Measurements from ENCODE around the gene MBD6.
A peak's percentile ranks its signal among the peaks of the same experiment; 100 is the strongest.
"Not testable (repeated sequence)": the region's sequence is repeated elsewhere in the genome, so short reads cannot be mapped to it uniquely, and the experiment has no call there.

Gene MBD6

DNA sequence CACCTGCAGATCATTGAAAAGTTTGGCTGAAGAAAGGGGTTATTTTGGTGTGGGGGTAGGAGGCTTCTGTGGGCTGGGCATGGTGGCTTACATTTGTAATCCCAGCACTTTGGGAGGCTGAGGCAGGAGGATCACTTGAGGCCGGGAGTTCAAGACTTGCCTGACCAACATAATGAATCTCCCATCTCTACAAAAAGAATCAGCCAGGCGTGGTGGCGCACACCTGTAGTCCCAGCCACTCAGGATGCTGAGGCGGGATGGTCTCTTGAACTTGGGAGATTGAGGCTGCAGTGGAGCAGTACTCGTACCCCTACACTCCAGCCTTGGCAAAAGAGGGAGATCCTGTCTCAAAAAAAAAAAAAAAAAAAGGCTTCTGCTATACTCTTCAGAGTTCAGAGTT is 9.4 kb upstream of the MBD6 start:
- H3K36me3 Mint-ChIP-seq (ENCODE audit: insufficient read depth), result peaks cover 56% of the 10 kb centered on the region
- no peaks in the 10 kb centered on the region for H3K9me3 Mint-ChIP-seq
- no peak overlapping the region for H3K4me3 Mint-ChIP-seq
- DNase-seq (ENCODE audit: low spot score in 2 of 2) (no peak), ATAC-seq (replicated peaks; ENCODE audit: extremely low read depth, poor library complexity, severe bottlenecking) (no peak)
- H3K27ac Mint-ChIP-seq (ENCODE audit: low read depth), result peak overlapping the region; percentile 65
- H3K27me3 Mint-ChIP-seq, result no peaks in the 10 kb centered on the region
- peaks cover 8% of the 10 kb centered on the region for H3K4me1 Mint-ChIP-seq

DNA sequence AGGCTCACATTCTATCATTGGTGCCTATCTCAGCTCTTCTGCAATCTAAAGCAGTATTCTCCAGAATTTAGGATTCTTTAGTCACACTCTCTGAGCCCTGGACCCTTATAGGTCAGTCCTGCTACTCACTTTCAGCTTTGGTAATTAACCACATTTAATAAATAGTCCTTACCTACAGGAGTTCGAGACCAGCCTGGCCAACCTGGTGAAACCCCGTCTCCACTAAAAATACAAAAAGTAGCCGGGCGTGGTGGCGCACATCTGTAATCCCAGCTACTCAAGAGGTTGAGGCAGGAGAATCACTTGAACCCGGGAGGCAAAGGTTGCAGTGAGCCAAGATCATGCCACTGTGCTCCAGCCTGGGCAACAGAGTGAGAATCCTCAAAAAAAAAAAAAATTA is 8.9 kb upstream of the MBD6 start:
- Mint-ChIP-seq H3K36me3 (ENCODE audit: insufficient read depth) (peaks cover 60% of the 10 kb centered on the region), H3K4me1 (peaks cover 12% of the 10 kb centered on the region)
- H3K9me3 Mint-ChIP-seq; H3K27me3 Mint-ChIP-seq; ATAC-seq (replicated peaks; ENCODE audit: extremely low read depth, poor library complexity, severe bottlenecking); DNase-seq (ENCODE audit: low spot score in 2 of 2); H3K27ac Mint-ChIP-seq (ENCODE audit: low read depth); H3K4me3 Mint-ChIP-seq: not testable (repeated sequence)

DNA sequence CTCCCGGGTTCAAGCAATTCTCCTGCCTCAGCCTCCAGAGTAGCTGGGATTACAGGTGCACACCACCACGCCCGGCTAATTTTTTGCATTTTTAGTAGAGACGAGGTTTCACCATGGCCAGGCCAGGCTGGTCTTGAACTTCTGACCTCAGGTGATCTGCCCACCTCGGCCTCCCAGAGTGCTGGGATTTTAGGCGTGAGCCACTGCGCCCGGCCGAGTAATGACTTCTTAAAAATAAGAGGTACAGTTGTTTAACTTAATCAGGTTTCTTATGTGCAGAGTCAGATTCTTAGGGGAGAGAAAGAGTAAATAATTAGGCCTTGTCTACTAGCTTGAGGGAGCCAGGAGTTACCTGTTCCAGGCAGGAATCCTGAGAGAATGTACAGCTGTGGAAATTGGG is 8.4 kb upstream of the MBD6 start:
- peaks cover 66% of the 10 kb centered on the region for H3K36me3 Mint-ChIP-seq (ENCODE audit: insufficient read depth)
- not testable (repeated sequence) for H3K9me3 Mint-ChIP-seq; ATAC-seq (replicated peaks; ENCODE audit: extremely low read depth, poor library complexity, severe bottlenecking); H3K27me3 Mint-ChIP-seq; H3K27ac Mint-ChIP-seq (ENCODE audit: low read depth); H3K4me3 Mint-ChIP-seq; DNase-seq (ENCODE audit: low spot score in 2 of 2)
- H3K4me1 Mint-ChIP-seq, result peaks cover 18% of the 10 kb centered on the region

DNA sequence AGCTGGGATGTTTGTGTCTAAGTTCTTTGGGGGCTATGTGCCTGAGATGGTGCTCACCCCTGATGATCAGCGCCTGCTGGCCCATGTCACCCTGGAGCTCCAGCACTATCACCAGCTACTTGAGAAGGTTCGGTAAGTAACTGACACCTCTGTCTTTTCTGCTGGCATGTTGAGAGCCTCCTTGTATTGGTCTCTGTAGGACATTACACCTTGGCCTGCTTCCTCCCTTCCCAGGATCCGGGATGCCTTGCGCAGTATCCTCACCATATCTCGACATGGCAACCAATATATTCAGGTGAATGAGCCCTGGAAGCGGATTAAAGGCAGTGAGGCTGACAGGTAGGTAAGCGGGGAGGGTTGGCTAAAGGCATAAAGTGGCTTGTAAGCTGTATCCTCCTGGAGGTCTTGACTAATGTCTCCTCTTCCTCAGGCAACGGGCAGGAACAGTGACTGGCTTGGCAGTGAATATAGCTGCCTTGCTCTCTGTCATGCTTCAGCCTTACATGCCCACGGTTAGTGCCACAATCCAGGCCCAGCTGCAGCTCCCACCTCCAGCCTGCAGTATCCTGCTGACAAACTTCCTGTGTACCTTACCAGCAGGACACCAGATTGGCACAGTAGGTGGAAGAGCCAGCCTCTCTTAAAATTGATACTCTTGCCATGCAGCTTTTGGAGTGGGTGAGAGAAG is 7.8 kb upstream of the MBD6 start:
- Mint-ChIP-seq H3K4me1 (peaks cover 24% of the 10 kb centered on the region), H3K4me3 (no peak overlapping the region), H3K36me3 (ENCODE audit: insufficient read depth) (peaks cover 62% of the 10 kb centered on the region), H3K27me3 (no peaks in the 10 kb centered on the region), H3K27ac (ENCODE audit: low read depth) (no peak overlapping the region), H3K9me3 (no peaks in the 10 kb centered on the region)
- ATAC-seq (replicated peaks; ENCODE audit: extremely low read depth, poor library complexity, severe bottlenecking), result no peak
- DNase-seq (ENCODE audit: low spot score in 2 of 2), result no peak

DNA sequence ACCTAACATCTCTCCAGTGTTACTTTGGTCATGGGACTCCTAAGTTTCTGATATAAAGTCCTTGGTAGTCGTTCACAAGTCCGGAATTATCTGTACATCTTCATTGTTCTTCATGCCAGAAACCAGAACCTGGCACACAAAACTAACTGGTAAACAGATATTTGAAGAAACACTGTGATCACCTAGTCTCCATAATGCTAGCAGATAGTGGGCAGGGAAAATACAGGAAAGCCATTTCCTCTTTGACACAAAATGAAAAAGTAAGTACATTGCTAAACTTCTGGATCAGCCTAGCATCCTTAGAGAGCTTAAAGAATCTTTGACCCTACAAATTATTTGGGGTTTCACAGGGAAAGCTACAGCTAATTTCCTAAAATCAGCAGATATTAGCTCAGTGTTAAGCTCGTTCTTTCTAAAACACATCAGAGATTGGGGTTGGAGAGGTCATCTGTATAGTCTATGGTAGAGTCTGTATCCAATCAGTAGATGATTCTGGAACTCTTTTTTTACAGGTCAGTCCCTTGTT is 7.2 kb upstream of the MBD6 start:
- Mint-ChIP-seq H3K9me3 (no peaks in the 10 kb centered on the region), H3K4me1 (peaks cover 24% of the 10 kb centered on the region), H3K36me3 (ENCODE audit: insufficient read depth) (peaks cover 65% of the 10 kb centered on the region), H3K27me3 (no peaks in the 10 kb centered on the region), H3K27ac (ENCODE audit: low read depth) (peak overlapping the region; percentile 24), H3K4me3 (no peak overlapping the region)
- ATAC-seq (replicated peaks; ENCODE audit: extremely low read depth, poor library complexity, severe bottlenecking) (no peak), DNase-seq (ENCODE audit: low spot score in 2 of 2) (no peak)

DNA sequence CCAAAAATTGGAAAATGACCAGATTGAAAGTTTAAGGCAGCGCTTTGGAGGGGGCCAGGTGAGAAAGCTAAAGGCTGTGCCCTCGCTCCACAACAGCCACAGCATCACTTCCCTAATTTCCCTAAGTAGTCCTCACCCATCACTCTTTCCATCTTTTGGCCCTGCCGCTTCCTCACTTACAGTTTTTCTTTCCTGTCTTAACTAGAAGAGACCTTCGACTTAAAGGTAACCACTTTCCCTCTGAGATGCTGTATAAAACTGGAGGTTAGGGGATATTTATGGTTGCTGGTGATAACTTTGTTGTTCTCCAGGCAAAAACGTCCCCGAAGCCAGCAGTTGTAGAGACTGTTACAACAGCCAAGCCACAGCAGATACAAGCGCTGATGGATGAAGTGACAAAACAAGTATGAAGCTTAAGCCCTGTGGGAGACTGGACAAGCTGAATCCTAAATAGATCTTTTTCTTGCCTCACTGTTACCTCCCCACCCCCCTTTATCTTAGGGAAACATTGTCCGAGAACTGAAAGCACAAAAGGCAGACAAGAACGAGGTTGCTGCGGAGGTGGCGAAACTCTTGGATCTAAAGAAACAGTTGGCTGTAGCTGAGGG is 6.6 kb upstream of the MBD6 start:
- no peak for DNase-seq (ENCODE audit: low spot score in 2 of 2)
- ATAC-seq (replicated peaks; ENCODE audit: extremely low read depth, poor library complexity, severe bottlenecking), result no peak
- Mint-ChIP-seq H3K9me3 (no peaks in the 10 kb centered on the region), H3K27me3 (no peaks in the 10 kb centered on the region), H3K36me3 (ENCODE audit: insufficient read depth) (peaks cover 67% of the 10 kb centered on the region), H3K4me1 (peaks cover 24% of the 10 kb centered on the region), H3K4me3 (no peak overlapping the region), H3K27ac (ENCODE audit: low read depth) (peak overlapping the region; percentile 24)

DNA sequence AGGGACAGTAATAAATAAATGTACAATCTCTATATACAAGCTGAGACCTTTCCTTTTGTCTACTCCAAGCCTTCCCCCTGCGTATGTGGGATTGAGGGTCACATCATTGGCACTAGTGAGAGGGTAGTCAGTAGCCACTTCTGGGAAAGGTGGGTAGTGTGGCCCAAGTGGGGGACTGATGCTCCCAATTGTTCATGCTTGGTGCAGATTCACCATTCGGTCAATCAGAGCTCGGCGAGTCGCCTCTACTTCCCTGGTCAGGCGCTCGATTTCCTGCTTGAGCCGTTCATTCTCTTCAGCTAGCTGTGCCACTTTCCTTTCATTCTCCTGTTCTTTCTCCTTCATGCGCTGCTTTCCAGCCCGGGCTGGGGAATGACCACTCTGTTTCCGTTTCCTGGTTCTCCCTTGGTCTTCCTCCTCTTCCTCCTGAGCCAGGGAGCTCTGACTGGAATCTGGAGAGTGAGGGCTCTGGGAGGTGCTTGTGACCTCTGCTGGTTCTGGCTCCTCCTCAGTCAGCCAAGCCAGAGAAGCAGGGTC is 5.9 kb upstream of the MBD6 start:
- Mint-ChIP-seq H3K4me1 (peaks cover 28% of the 10 kb centered on the region), H3K9me3 (no peaks in the 10 kb centered on the region), H3K36me3 (ENCODE audit: insufficient read depth) (peaks cover 70% of the 10 kb centered on the region), H3K4me3 (no peak overlapping the region), H3K27ac (ENCODE audit: low read depth) (no peak overlapping the region), H3K27me3 (no peaks in the 10 kb centered on the region)
- DNase-seq (ENCODE audit: low spot score in 2 of 2), result no peak
- ATAC-seq (replicated peaks; ENCODE audit: extremely low read depth, poor library complexity, severe bottlenecking), result no peak

DNA sequence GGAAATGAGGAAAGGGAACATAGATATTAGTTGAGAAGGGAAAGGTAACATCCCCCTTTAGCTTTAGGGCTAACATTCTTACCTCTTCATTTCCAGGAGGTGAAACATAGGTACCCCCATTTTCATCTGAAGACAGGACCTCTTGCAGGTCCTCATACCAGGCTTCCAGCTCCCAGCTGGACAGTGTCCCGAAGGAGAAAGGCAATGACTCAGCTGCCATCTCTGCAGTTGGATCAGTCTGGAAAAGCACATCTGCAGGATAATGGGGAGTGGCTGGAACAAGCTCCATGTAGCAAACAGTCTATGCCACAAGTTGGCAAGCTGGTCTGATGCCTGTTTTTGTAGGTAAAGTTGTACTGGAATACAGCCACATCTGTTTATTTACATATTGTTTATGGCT is 5.4 kb upstream of the MBD6 start:
- peaks cover 33% of the 10 kb centered on the region for H3K4me1 Mint-ChIP-seq
- ATAC-seq (replicated peaks; ENCODE audit: extremely low read depth, poor library complexity, severe bottlenecking), result no peak
- H3K9me3 Mint-ChIP-seq, result no peaks in the 10 kb centered on the region
- DNase-seq (ENCODE audit: low spot score in 2 of 2), result no peak
- H3K4me3 Mint-ChIP-seq, result no peak overlapping the region
- H3K27ac Mint-ChIP-seq (ENCODE audit: low read depth), result peak overlapping the region; percentile 99
- no peaks in the 10 kb centered on the region for H3K27me3 Mint-ChIP-seq
- peaks cover 72% of the 10 kb centered on the region for H3K36me3 Mint-ChIP-seq (ENCODE audit: insufficient read depth)

DNA sequence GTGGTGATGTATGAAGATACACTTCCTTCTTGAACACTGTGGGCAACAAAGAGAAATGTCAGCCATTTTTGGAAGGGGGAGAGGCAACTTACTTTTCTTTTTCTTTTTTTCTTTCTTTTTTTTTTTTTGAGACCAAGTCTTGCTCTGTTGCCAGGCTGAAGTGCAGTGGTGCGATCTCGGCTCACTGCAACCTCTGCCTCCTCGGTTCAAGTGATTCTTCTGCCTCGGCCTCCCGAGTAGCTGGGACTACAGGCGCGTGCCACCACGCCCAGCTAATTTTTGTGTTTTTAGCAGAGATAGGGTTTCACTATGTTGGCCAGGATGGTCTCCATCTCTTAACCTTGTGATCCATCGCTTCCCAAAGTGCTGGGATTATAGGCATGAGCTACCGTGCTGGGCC is 4.9 kb upstream of the MBD6 start:
- H3K4me3 Mint-ChIP-seq; ATAC-seq (replicated peaks; ENCODE audit: extremely low read depth, poor library complexity, severe bottlenecking); DNase-seq (ENCODE audit: low spot score in 2 of 2); H3K9me3 Mint-ChIP-seq; H3K27me3 Mint-ChIP-seq: not testable (repeated sequence)
- Mint-ChIP-seq H3K27ac (ENCODE audit: low read depth) (peak overlapping the region; percentile 99), H3K36me3 (ENCODE audit: insufficient read depth) (peaks cover 70% of the 10 kb centered on the region), H3K4me1 (peaks cover 34% of the 10 kb centered on the region)

DNA sequence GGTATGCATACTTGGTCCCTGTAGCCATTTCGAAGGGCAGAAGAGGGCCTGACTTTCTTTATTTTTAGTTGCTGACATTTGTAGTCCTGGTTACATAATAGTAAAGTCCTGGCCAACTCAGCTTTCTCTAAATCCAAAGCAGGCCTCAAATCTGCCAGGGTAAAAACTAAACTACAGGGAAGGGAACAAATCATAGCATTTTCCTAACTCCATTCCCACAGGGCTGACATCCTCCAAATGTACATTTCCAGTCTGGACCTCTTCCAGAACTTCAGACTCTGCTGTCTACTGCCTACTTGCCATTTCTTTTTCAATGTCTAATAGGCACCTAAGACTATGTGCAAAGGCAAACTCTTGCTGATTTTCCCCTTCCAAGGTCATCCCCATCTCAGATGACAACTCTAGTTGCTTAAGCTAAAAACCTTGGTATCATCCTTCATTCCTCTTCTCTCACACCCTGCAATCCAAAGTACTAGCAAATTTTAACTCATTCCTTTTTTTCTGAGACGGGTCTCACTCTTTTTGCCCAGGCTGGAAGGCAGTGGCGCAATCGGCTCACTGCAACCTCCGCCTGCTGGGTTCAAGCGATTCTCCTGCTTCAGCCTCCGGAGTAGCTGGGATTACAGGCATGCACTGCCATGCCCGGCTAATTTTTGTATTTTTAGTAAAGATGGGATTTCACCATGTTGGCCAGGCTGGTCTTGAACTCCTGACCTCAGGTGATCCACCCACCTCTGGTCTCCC is 4.3 kb upstream of the MBD6 start:
- Mint-ChIP-seq H3K9me3 (no peaks in the 10 kb centered on the region), H3K27me3 (no peaks in the 10 kb centered on the region), H3K4me1 (peaks cover 39% of the 10 kb centered on the region), H3K27ac (ENCODE audit: low read depth) (peak overlapping the region; percentile 99), H3K4me3 (peak overlapping the region; percentile 98), H3K36me3 (ENCODE audit: insufficient read depth) (peaks cover 66% of the 10 kb centered on the region)
- DNase-seq (ENCODE audit: low spot score in 2 of 2) (no peak), ATAC-seq (replicated peaks; ENCODE audit: extremely low read depth, poor library complexity, severe bottlenecking) (no peak)

DNA sequence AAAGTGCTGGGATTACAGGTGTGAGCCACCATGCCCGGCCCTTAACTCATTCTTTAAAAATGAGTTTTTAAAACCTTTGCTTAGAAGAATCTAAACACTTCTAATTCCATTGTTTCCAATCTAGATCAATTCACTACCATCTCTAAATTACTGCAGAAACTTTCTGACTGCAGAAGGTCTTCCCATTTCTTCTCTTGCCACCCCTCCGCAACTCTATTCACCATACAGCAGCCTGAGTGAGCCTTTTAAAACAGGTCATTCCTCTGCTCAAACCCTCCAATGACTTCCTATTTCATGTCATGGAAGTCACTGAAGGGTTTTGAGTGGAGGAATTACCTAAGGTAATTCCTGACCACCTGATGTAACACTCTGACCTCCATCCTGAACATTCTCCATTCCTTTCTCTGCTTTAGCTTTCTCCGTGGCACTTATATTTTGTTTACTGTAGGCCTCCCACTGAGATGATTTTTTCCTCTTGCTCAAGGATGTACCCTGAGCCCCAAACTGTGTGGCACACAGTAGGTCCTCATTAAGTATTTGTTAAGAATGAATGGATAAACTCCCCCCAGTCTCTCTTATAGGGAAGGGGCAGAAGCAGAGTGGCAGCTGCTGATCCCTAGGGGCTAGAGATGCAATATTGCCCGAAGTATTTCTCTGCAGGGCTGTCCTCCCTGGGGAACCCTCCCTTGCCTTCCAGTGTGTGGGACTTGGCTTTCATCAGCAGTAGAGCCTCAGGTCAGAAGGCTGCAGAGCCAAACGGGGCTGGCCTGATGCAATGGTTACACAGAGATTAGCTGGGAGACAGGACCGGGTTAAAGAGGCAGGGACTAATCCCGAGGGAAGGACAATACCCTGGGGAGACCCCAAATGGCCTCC is 3.5 kb upstream of the MBD6 start:
- H3K27me3 Mint-ChIP-seq, result no peaks in the 10 kb centered on the region
- H3K4me3 Mint-ChIP-seq, result peak overlapping the region; percentile 98
- ATAC-seq (replicated peaks; ENCODE audit: extremely low read depth, poor library complexity, severe bottlenecking) (no peak), DNase-seq (ENCODE audit: low spot score in 2 of 2) (no peak)
- peaks cover 47% of the 10 kb centered on the region for H3K4me1 Mint-ChIP-seq
- peaks cover 68% of the 10 kb centered on the region for H3K36me3 Mint-ChIP-seq (ENCODE audit: insufficient read depth)
- H3K27ac Mint-ChIP-seq (ENCODE audit: low read depth), result peak overlapping the region; percentile 99
- no peaks in the 10 kb centered on the region for H3K9me3 Mint-ChIP-seq

DNA sequence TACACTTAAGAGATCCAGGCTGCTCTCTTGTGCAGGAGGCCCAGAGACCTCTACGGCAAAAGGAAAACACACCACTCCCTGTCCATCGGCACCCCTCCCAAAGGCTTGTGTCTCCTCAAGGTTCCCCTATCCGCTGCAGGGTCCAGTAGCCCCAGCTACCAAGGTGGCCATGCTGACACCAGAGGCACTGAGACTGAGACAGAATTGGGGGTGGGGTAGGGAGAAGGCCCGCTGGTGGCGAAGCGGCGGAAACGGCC is 2.9 kb upstream of the MBD6 start:
- H3K9me3 Mint-ChIP-seq, result no peaks in the 10 kb centered on the region
- H3K27me3 Mint-ChIP-seq, result no peaks in the 10 kb centered on the region
- peak overlapping the region; percentile 98 for H3K4me3 Mint-ChIP-seq
- H3K36me3 Mint-ChIP-seq (ENCODE audit: insufficient read depth), result peaks cover 67% of the 10 kb centered on the region
- ATAC-seq (replicated peaks; ENCODE audit: extremely low read depth, poor library complexity, severe bottlenecking) (no peak), DNase-seq (ENCODE audit: low spot score in 2 of 2) (peak in 1 of 2 donors; percentile 21)
- peak overlapping the region; percentile 99 for H3K27ac Mint-ChIP-seq (ENCODE audit: low read depth)
- peaks cover 52% of the 10 kb centered on the region for H3K4me1 Mint-ChIP-seq
